K562 (cell line): ENCODE data around the gene DARS2. TPM values are rescaled to one million over a fixed set of nuclear protein-coding genes. Genes with fewer than 3 reads are reported as not detected.

Experiments used
- ATAC-seq: fragments of 200-7000 bp; cut with Tn5 transposase; 3 replicates; pipeline ENCODE4 v1.9.1; 2020; ENCODE audit warnings: moderate library complexity
- BruUV-seq: library from RNA; stranded (reverse); fragments of 400-500 nt; replicated peaks from 2 replicates; lab custom pipeline; 2021; lab: Mats Ljungman, UMichigan
- CTCF ChIA-PET: fragments of 300-600 bp; formaldehyde crosslinking; extraction: SDS; loops from one replicate; lab custom pipeline; 2021; ENCODE audit warnings: low intra/inter-chr PET ratio; lab: Yijun Ruan, JAX
- POLR2A ChIA-PET: fragments of 300-600, 350-650 bp; sonication (Branson Sonifier 250); formaldehyde crosslinking; extraction: SDS; loops from one replicate; lab custom pipeline; 2021; ENCODE audit warnings: antibody characterized with exemption, inconsistent platforms; lab: Yijun Ruan, JAX
- DNase-seq, 4 experiments: peaks; one replicate each; pipeline versions ENCODE4 v3.0.0 to v3.0.0-alpha.2; 2011 to 2018; ENCODE audit warnings: low spot score in 3 of 4, mixed read lengths in 3 of 4; ENCODE audit errors: extremely low read depth in 1 of 4
- FAIRE-seq: peaks from 2 replicates; lab custom pipeline; 2011; peaks lifted over from hg19 to GRCh38; lab: Jason Lieb, UNC
- H2AFZ ChIP-seq: 2 replicates; pipeline ENCODE4 v1.6.0; 2011; ENCODE audit warnings: low read depth, low read length, control low read depth, inconsistent platforms
- H3K27ac ChIP-seq: fragments of 200-600 bp; 3 replicates; pipeline ENCODE4 v1.8.0; 2011; ENCODE audit warnings: low read depth, mild to moderate bottlenecking, control low read depth, inconsistent platforms, low read length, moderate library complexity, mixed read lengths; ENCODE audit errors: extremely low read depth
- H3K27me3 ChIP-seq, 2 experiments: fragments of 300-600 bp in 1 of 2; 2 replicates in 1 of 2; 3 replicates in 1 of 2; pipeline versions ENCODE4 v1.6.0 to v1.8.0; 2011; ENCODE audit warnings: inconsistent platforms in 2 of 2, low read length in 2 of 2, mild to moderate bottlenecking in 1 of 2, mixed read lengths in 1 of 2, moderate library complexity in 1 of 2; ENCODE audit not compliant: control insufficient read depth in 2 of 2, insufficient read depth in 2 of 2
- H3K36me3 ChIP-seq: fragments of 300-600 bp; 3 replicates; pipeline ENCODE4 v1.8.0; 2011; ENCODE audit warnings: mild to moderate bottlenecking, low read length, inconsistent platforms; ENCODE audit not compliant: control insufficient read depth, insufficient read depth
- H3K4me1 ChIP-seq, 2 experiments: fragments of 200-600 bp in 1 of 2; replicated peaks in 1 of 2; 2 replicates in 1 of 2; 3 replicates in 1 of 2; pipeline versions ENCODE4 v1.5.1 to v1.8.0; 2011; ENCODE audit warnings: inconsistent platforms in 2 of 2, low read length in 2 of 2, mild to moderate bottlenecking in 1 of 2, mixed read lengths in 1 of 2, moderate library complexity in 1 of 2; ENCODE audit not compliant: control insufficient read depth in 2 of 2, insufficient read depth in 2 of 2
- H3K4me2 ChIP-seq: 2 replicates; pipeline ENCODE4 v1.6.1; 2011; ENCODE audit warnings: low read length, control low read depth, inconsistent platforms, mixed read lengths; ENCODE audit not compliant: insufficient read depth
- H3K4me3 ChIP-seq: fragments of 200-600 bp; sonication (generic), shearing (Covaris generic); 2 replicates; pipeline ENCODE4 v1.5.1; 2016; ENCODE audit warnings: control low read depth, inconsistent platforms
- H3K79me2 ChIP-seq: fragments of 200-600 bp; 3 replicates; pipeline ENCODE4 v1.8.0; 2011; ENCODE audit warnings: low read length, inconsistent platforms; ENCODE audit not compliant: control insufficient read depth, insufficient read depth
- H3K9ac ChIP-seq, 2 experiments: 2 replicates each; pipeline versions ENCODE4 v1.6.0 to v1.6.1; 2011; ENCODE audit warnings: low read depth in 2 of 2, low read length in 2 of 2, control low read depth in 1 of 2, inconsistent platforms in 1 of 2, mild to moderate bottlenecking in 1 of 2, mixed read lengths in 1 of 2; ENCODE audit not compliant: insufficient read depth in 1 of 2
- H3K9me1 ChIP-seq: one replicate; pipeline ENCODE4 v1.6.0; 2011; ENCODE audit warnings: inconsistent platforms, mild to moderate bottlenecking, low read length, moderate library complexity; ENCODE audit not compliant: control insufficient read depth, insufficient read depth
- H3K9me3 ChIP-seq: replicated peaks from 2 replicates; pipeline ENCODE4 v1.5.1; 2011; ENCODE audit warnings: low read depth, low read length, inconsistent platforms; ENCODE audit not compliant: control insufficient read depth, insufficient read depth
- H4K20me1 ChIP-seq: replicated peaks from 2 replicates; pipeline ENCODE4 v1.6.1; 2011; ENCODE audit warnings: low read length, inconsistent platforms, mixed read lengths; ENCODE audit not compliant: control insufficient read depth, insufficient read depth
- BDP1 ChIP-seq: IDR thresholded peaks from 3 replicates; pipeline ENCODE4 v1.6.1; 2011; ENCODE audit not compliant: insufficient read length, insufficient read depth
- MBD2 ChIP-seq: sonication (generic); IDR thresholded peaks from 2 replicates; pipeline ENCODE4 v1.6.1; 2016; ENCODE audit warnings: low read depth, borderline replicate concordance
- NFIC ChIP-seq: fragments of 450-650 bp; IDR thresholded peaks from 2 replicates; pipeline ENCODE4 v1.6.1; 2017; ENCODE audit warnings: mild to moderate bottlenecking, inconsistent platforms
- RBM14 ChIP-seq: fragments of 200-400 bp; formaldehyde crosslinking; IDR thresholded peaks from 2 replicates; pipeline ENCODE4 v1.6.1; 2018; ENCODE audit warnings: low read depth, mild to moderate bottlenecking, low read length, moderate library complexity, borderline replicate concordance; ENCODE audit not compliant: insufficient read depth
- RBM25 ChIP-seq: fragments of 200-400 bp; formaldehyde crosslinking; IDR thresholded peaks from 2 replicates; pipeline ENCODE4 v1.6.1; 2018; ENCODE audit warnings: low read length, low read depth, moderate library complexity; ENCODE audit not compliant: severe bottlenecking
- SRSF7 ChIP-seq: fragments of 200-400 bp; formaldehyde crosslinking; optimal IDR thresholded peaks from 2 replicates; pipeline ENCODE3; 2017; ENCODE audit warnings: mild to moderate bottlenecking, low read depth, low read length
- ZC3H8 ChIP-seq: fragments of 450-650 bp; IDR thresholded peaks from 2 replicates; pipeline ENCODE4 v1.6.1; 2017
- ZNF407 ChIP-seq: fragments of 450-650 bp; IDR thresholded peaks from 2 replicates; pipeline ENCODE4 v1.6.1; 2016; ENCODE audit warnings: low read depth
- WGBS: fragments of 100-300 bp; shearing (Covaris generic); methylation state at CpG from one replicate; pipeline ENCODE4 v1.1.6; 2016; ENCODE audit warnings: low coverage, mixed read lengths; ENCODE audit not compliant: insufficient coverage; ENCODE audit errors: missing lambda C conversion rate; 5-methylcytosine and 5-hydroxymethylcytosine counted together
- in situ Hi-C: fragments of 300-500 bp; cut with MboI; formaldehyde crosslinking; loops from 4 replicates; pipeline ENCODE4 v1.15.0; 2018; ENCODE audit warnings: inconsistent platforms, mixed read lengths
- intact Hi-C: fragments of 100-400 bp; cut with micrococcal nuclease; formaldehyde crosslinking; loops from 2 replicates; pipeline ENCODE4 v1.14.2; 2022
- polyA plus RNA-seq, 8 experiments: library from polyadenylated mRNA; depleted of rRNA in 4 of 8; stranded (reverse) in 5 of 8; unstranded in 3 of 8; fragments of >200 nt; fragmentation: Nextera tagmentation in 2 of 8; fragmentation: Illumina TruSeq in 1 of 8; extraction: Ambion mirVana in 2 of 8; extraction: Trizol in 1 of 8; gene quantifications; 2 replicates each; pipeline versions ENCODE4 v1.2.1 to v1.2.3, GENCODE V29; 2011 to 2014; ENCODE audit warnings: inconsistent platforms in 1 of 8, missing spikeins in 1 of 8
- total RNA-seq, 7 experiments: library from RNA; depleted of rRNA in 6 of 7; stranded (reverse); fragments of >200 nt in 6 of 7; fragmentation: Illumina TruSeq in 2 of 7; extraction: Trizol in 2 of 7; gene quantifications; 2 replicates each; pipeline versions ENCODE4 v1.2.1 to v1.2.3, GENCODE V29; 2011 to 2021; ENCODE audit warnings: low replicate concordance in 1 of 7

DARS2 gene
- total and polyA plus RNA-seq, 9 of the 15 experiments (the other 6 are each of a cell fraction or from before 2014, with no cell fraction given) = 36.4 to 96.7 (median 68.6) TPM

GRCh38 chr1:173827611-173828010 is 3.1 kb downstream of the DARS2 start:
- in situ Hi-C loops = loop anchor here (10.0 kb wide), 1 partner anchor 393 kb away; no protein-coding TSS in a partner anchor

GRCh38 chr1:173832748-173833147 is 8.3 kb downstream of the DARS2 start:
- DNase-seq = no peak
- Histone ChIP-seq H3K9ac (no peak overlapping the region), H3K9me3 (no peaks in the 10 kb centered on the region), H3K36me3 (peaks cover 67% of the 10 kb centered on the region), H3K4me3 (no peak overlapping the region), H4K20me1 (no peaks in the 10 kb centered on the region), H3K4me2 (no peak overlapping the region), H3K9me1 (no peaks in the 10 kb centered on the region), H3K27me3 (no peaks in the 10 kb centered on the region), H2AFZ (no peak overlapping the region), H3K27ac (no peak overlapping the region), H3K4me1 (no peaks in the 10 kb centered on the region), H3K79me2 (no peaks in the 10 kb centered on the region)
- intact Hi-C loops = no loop called here
- 94% methylated on average over 1 of the region's 1 CpG for WGBS
- BruUV-seq = no TSS peak
- ChIA-PET POLR2A (interaction anchor here (2.4 kb wide), 1 partner anchor 8 kb away, joined by 15 read pairs; the partner anchor contains the start of genes CENPL and DARS2), CTCF (no interaction called here)
- ATAC-seq = no peak
- no peak for FAIRE-seq
- in situ Hi-C loops = no loop called here
- TF ChIP-seq ZNF407 (no peak), RBM25 (peak; percentile 33)

More at GRCh38 chr1:173827611-173828010, 3.1 kb downstream of the DARS2 start:
- H3K36me3 ChIP-seq = peaks cover 50% of the 10 kb centered on the region
- no peak overlapping the region for H3K4me2 ChIP-seq
- H3K27me3 ChIP-seq = no peaks in the 10 kb centered on the region
- no peaks in the 10 kb centered on the region for H4K20me1 ChIP-seq
- no peak overlapping the region for H3K27ac ChIP-seq
- peaks cover 2 to 11% of the 10 kb centered on the region in 2 experiments; a peak in 4 of 5 replicates for H3K4me1 ChIP-seq
- 74% methylated on average over 2 of the region's 2 CpGs for WGBS
- no peak overlapping the region for H3K4me3 ChIP-seq
- intact Hi-C loops = loop anchor here (10.0 kb wide), 1 partner anchor 253 kb away; no protein-coding TSS in a partner anchor
- no peak for FAIRE-seq
- H3K79me2 ChIP-seq = peaks cover 36% of the 10 kb centered on the region
- no peaks in the 10 kb centered on the region for H3K9me3 ChIP-seq
- no peak overlapping the region for H3K9ac ChIP-seq
- TF ChIP-seq SRSF7 = no peak
- no peak for TF ChIP-seq RBM14
- no peak for TF ChIP-seq MBD2
- no peak for TF ChIP-seq ZC3H8
- TF ChIP-seq BDP1 = no peak
- peak; percentile 59 for TF ChIP-seq NFIC
- no peak for ATAC-seq
- no TSS peak for BruUV-seq
- POLR2A ChIA-PET = interaction anchor here (0.6 to 2.1 kb wide), 8 partner anchors 9 to 421 kb away, joined by 3 to 10 read pairs (median 4); partner anchors contain the start of genes GAS5, PRDX6 and ZBTB37
- CTCF ChIA-PET = no interaction called here
- no peak for DNase-seq
- no peaks in the 10 kb centered on the region for H3K9me1 ChIP-seq
- no peak overlapping the region for H2AFZ ChIP-seq
